H1 (cell line): ENCODE measurements around the gene POGK. TPM values are rescaled to one million over a fixed set of nuclear protein-coding genes. Genes with fewer than 3 reads are reported as not detected.

Experiments
- CTCF ChIP-seq, 3 experiments: IDR thresholded peaks; 1 replicate in 2 of 3; 2 replicates in 1 of 3; pipeline versions ENCODE4 v1.5.1 to v1.6.1; 2011; ENCODE audit warnings: low read length in 3 of 3, mild to moderate bottlenecking in 3 of 3, inconsistent platforms in 2 of 3, low read depth in 1 of 3, moderate library complexity in 1 of 3; ENCODE audit not compliant: insufficient read depth in 1 of 3; ENCODE audit errors: control extremely low read depth in 1 of 3
- RBBP5 ChIP-seq: IDR thresholded peaks from 2 replicates; pipeline ENCODE4 v1.7.1; 2012; ENCODE audit warnings: low read depth, mild to moderate bottlenecking, inconsistent platforms, low read length, moderate library complexity, borderline replicate concordance
- SIN3A ChIP-seq, 2 experiments: IDR thresholded peaks in 1 of 2; conservative IDR thresholded peaks in 1 of 2; 2 replicates each; pipeline ENCODE4 v1.6.1; 2011 to 2012; ENCODE audit warnings: low read length in 2 of 2, improper control_type of control experiment in 1 of 2, low read depth in 1 of 2, mild to moderate bottlenecking in 1 of 2
- YY1 ChIP-seq: IDR thresholded peaks from 2 replicates; pipeline ENCODE4 v1.6.1; 2011; ENCODE audit warnings: low read depth, mild to moderate bottlenecking, low read length
- polyA plus RNA-seq, 7 experiments: library from polyadenylated mRNA; depleted of rRNA in 3 of 7; stranded (reverse) in 5 of 7; unstranded in 2 of 7; fragments of >200 nt in 5 of 7; fragments of 200-250 nt in 2 of 7; gene quantifications; 1 replicate in 5 of 7; 2 replicates in 1 of 7; 4 replicates in 1 of 7; pipeline versions ENCODE4 v1.2.1 to v1.2.3, GENCODE V29; 2011 to 2013; ENCODE audit warnings: missing spikeins in 2 of 7, mixed read lengths in 2 of 7
- total RNA-seq: library from RNA; stranded (reverse); fragmentation: NEBNext Ultra II Directional; extraction: Animal tissue kit (Norgen Biotek cat#: 25700); gene quantifications from 2 replicates; pipeline ENCODE4 v1.2.1, GENCODE V29; 2021

The POGK gene
- total and polyA plus RNA-seq, 2 of the 8 experiments (the other 6 are each of a cell fraction or from before 2014, with no cell fraction given), result 16.9 to 40.3 TPM

- TF ChIP-seq RBBP5 (peak; percentile 82), SIN3A (conservative IDR thresholded peaks at IDR 0.05 in 1 of 2, IDR thresholded peaks at IDR 0.05 in 1 of 2; ENCODE audit: low read depth in 1 of 2, low read length in 2 of 2) (peak; percentile 33 to 42; a peak in 1 of 4 replicates), CTCF (IDR thresholded peaks at IDR 0.05; ENCODE audit: control extremely low read depth in 1 of 3, insufficient read depth in 1 of 3, low read depth in 1 of 3, low read length in 3 of 3) (no peak), YY1 (peak; percentile 32; the same call in 1 of the 2 replicates)
These were observed at the start of gene POGK (continued) for GRCh38 chr1:166838766-166839599.
